Measurements from ENCODE around the gene PAX4.

- TF ChIP-seq CTCF (IDR thresholded peaks at IDR 0.05) (no peak), POLR2A (IDR thresholded peaks at IDR 0.05) (no peak)
Measured at GRCh38 chr7:127666602-127667001, 48.7 kb upstream of the PAX4 start.

All from esophagus squamous epithelium (tissue), 4 donors.